ENCODE measurements around the gene EIF2S1.
"Not testable (repeated sequence)": the region's sequence is repeated elsewhere in the genome, so short reads cannot be mapped to it uniquely, and the experiment has no call there.

EIF2S1 gene

GRCh38 chr14:67391268-67391667, 31.1 kb downstream of the EIF2S1 start:
- Mint-ChIP-seq H3K4me3 (no peak overlapping the region), H3K9me3 (no peaks in the 10 kb centered on the region), H3K4me1 (ENCODE audit: low read depth) (peaks cover 4% of the 10 kb centered on the region), H3K27me3 (no peaks in the 10 kb centered on the region), H3K36me3 (ENCODE audit: low read depth) (peaks cover 23% of the 10 kb centered on the region), H3K27ac (no peak overlapping the region)
- no peak for DNase-seq

GRCh38 chr14:67392123-67392522, 32.0 kb downstream of the EIF2S1 start:
- Mint-ChIP-seq H3K27ac (no peak overlapping the region), H3K4me3 (no peak overlapping the region), H3K36me3 (ENCODE audit: low read depth) (peaks cover 15% of the 10 kb centered on the region), H3K4me1 (ENCODE audit: low read depth) (peaks cover 4% of the 10 kb centered on the region), H3K27me3 (no peaks in the 10 kb centered on the region), H3K9me3 (no peaks in the 10 kb centered on the region)
- DNase-seq: no peak

- H3K27me3 Mint-ChIP-seq: no peaks in the 10 kb centered on the region
- DNase-seq: no peak
- no peaks in the 10 kb centered on the region for H3K9me3 Mint-ChIP-seq
- H3K36me3 Mint-ChIP-seq (ENCODE audit: low read depth): peaks cover 8% of the 10 kb centered on the region
- no peak overlapping the region for H3K27ac Mint-ChIP-seq
- no peak overlapping the region for H3K4me3 Mint-ChIP-seq
- H3K4me1 Mint-ChIP-seq (ENCODE audit: low read depth): peaks cover 4% of the 10 kb centered on the region
Measured at GRCh38 chr14:67392800-67393199, 32.7 kb downstream of the EIF2S1 start.

GRCh38 chr14:67393689-67394088, 33.6 kb downstream of the EIF2S1 start:
- H3K4me1 Mint-ChIP-seq (ENCODE audit: low read depth): peaks cover 4% of the 10 kb centered on the region
- H3K9me3 Mint-ChIP-seq: no peaks in the 10 kb centered on the region
- peaks cover 3% of the 10 kb centered on the region for H3K36me3 Mint-ChIP-seq (ENCODE audit: low read depth)
- H3K4me3 Mint-ChIP-seq: no peak overlapping the region
- DNase-seq: no peak
- no peak overlapping the region for H3K27ac Mint-ChIP-seq
- H3K27me3 Mint-ChIP-seq: no peaks in the 10 kb centered on the region

- Mint-ChIP-seq H3K36me3 (ENCODE audit: low read depth) (no peaks in the 10 kb centered on the region), H3K4me3 (no peak overlapping the region), H3K9me3 (no peaks in the 10 kb centered on the region), H3K27me3 (no peaks in the 10 kb centered on the region), H3K4me1 (ENCODE audit: low read depth) (peaks cover 4% of the 10 kb centered on the region), H3K27ac (no peak overlapping the region)
- no peak for DNase-seq
Measured at GRCh38 chr14:67395086-67395875, 35.2 kb downstream of the EIF2S1 start.

- Mint-ChIP-seq H3K27me3 (no peaks in the 10 kb centered on the region), H3K36me3 (ENCODE audit: low read depth) (no peaks in the 10 kb centered on the region), H3K4me3 (no peak overlapping the region), H3K27ac (no peak overlapping the region), H3K4me1 (ENCODE audit: low read depth) (peaks cover 1% of the 10 kb centered on the region), H3K9me3 (no peaks in the 10 kb centered on the region)
- DNase-seq: no peak
Measured at GRCh38 chr14:67395876-67396189, 35.7 kb downstream of the EIF2S1 start.

- no peaks in the 10 kb centered on the region for H3K27me3 Mint-ChIP-seq
- DNase-seq: no peak
- no peak overlapping the region for H3K27ac Mint-ChIP-seq
- H3K4me3 Mint-ChIP-seq: no peak overlapping the region
- H3K36me3 Mint-ChIP-seq (ENCODE audit: low read depth): no peaks in the 10 kb centered on the region
- no peaks in the 10 kb centered on the region for H3K4me1 Mint-ChIP-seq (ENCODE audit: low read depth)
- H3K9me3 Mint-ChIP-seq: no peaks in the 10 kb centered on the region
Measured at GRCh38 chr14:67396381-67396970, 36.3 kb downstream of the EIF2S1 start.

GRCh38 chr14:67397536-67397935, 37.4 kb downstream of the EIF2S1 start:
- Mint-ChIP-seq H3K4me1 (ENCODE audit: low read depth) (no peaks in the 10 kb centered on the region), H3K9me3 (no peaks in the 10 kb centered on the region), H3K4me3 (no peak overlapping the region), H3K36me3 (ENCODE audit: low read depth) (no peaks in the 10 kb centered on the region), H3K27me3 (no peaks in the 10 kb centered on the region), H3K27ac (no peak overlapping the region)
- no peak for DNase-seq

GRCh38 chr14:67400434-67400833, 40.3 kb downstream of the EIF2S1 start:
- DNase-seq: no peak
- H3K27ac Mint-ChIP-seq: no peak overlapping the region
- H3K4me1 Mint-ChIP-seq (ENCODE audit: low read depth): no peaks in the 10 kb centered on the region
- H3K9me3 Mint-ChIP-seq: no peaks in the 10 kb centered on the region
- no peaks in the 10 kb centered on the region for H3K36me3 Mint-ChIP-seq (ENCODE audit: low read depth)
- H3K27me3 Mint-ChIP-seq: no peaks in the 10 kb centered on the region
- H3K4me3 Mint-ChIP-seq: no peak overlapping the region

- Mint-ChIP-seq H3K9me3 (no peaks in the 10 kb centered on the region), H3K27me3 (no peaks in the 10 kb centered on the region), H3K27ac (no peak overlapping the region), H3K4me3 (no peak overlapping the region), H3K4me1 (ENCODE audit: low read depth) (no peaks in the 10 kb centered on the region), H3K36me3 (ENCODE audit: low read depth) (no peaks in the 10 kb centered on the region)
- peak; percentile 20 for DNase-seq
Measured at GRCh38 chr14:67405771-67406170, 45.6 kb downstream of the EIF2S1 start.

- H3K4me3 Mint-ChIP-seq; H3K36me3 Mint-ChIP-seq (ENCODE audit: low read depth); DNase-seq; H3K9me3 Mint-ChIP-seq; H3K27ac Mint-ChIP-seq: not testable (repeated sequence)
- H3K4me1 Mint-ChIP-seq (ENCODE audit: low read depth): peaks cover 10% of the 10 kb centered on the region
- H3K27me3 Mint-ChIP-seq: peaks cover 10% of the 10 kb centered on the region
Measured at GRCh38 chr14:67408122-67408801, 48.1 kb downstream of the EIF2S1 start.

- no peak overlapping the region for H3K27ac Mint-ChIP-seq
- H3K27me3 Mint-ChIP-seq: peaks cover 10% of the 10 kb centered on the region
- no peaks in the 10 kb centered on the region for H3K9me3 Mint-ChIP-seq
- DNase-seq: no peak
- H3K4me3 Mint-ChIP-seq: no peak overlapping the region
- no peaks in the 10 kb centered on the region for H3K36me3 Mint-ChIP-seq (ENCODE audit: low read depth)
- H3K4me1 Mint-ChIP-seq (ENCODE audit: low read depth): peaks cover 17% of the 10 kb centered on the region
Measured at GRCh38 chr14:67409461-67409860, 49.3 kb downstream of the EIF2S1 start.

GRCh38 chr14:67410313-67410712, 50.2 kb downstream of the EIF2S1 start:
- Mint-ChIP-seq H3K36me3 (ENCODE audit: low read depth) (no peaks in the 10 kb centered on the region), H3K9me3 (no peaks in the 10 kb centered on the region), H3K4me3 (no peak overlapping the region), H3K27ac (no peak overlapping the region), H3K4me1 (ENCODE audit: low read depth) (peaks cover 21% of the 10 kb centered on the region), H3K27me3 (peaks cover 10% of the 10 kb centered on the region)
- no peak for DNase-seq

GRCh38 chr14:67411370-67411769, 51.2 kb downstream of the EIF2S1 start:
- no peaks in the 10 kb centered on the region for H3K9me3 Mint-ChIP-seq
- no peaks in the 10 kb centered on the region for H3K36me3 Mint-ChIP-seq (ENCODE audit: low read depth)
- DNase-seq: no peak
- no peak overlapping the region for H3K27ac Mint-ChIP-seq
- peaks cover 21% of the 10 kb centered on the region for H3K4me1 Mint-ChIP-seq (ENCODE audit: low read depth)
- H3K4me3 Mint-ChIP-seq: peak overlapping the region; percentile 58
- H3K27me3 Mint-ChIP-seq: peaks cover 10% of the 10 kb centered on the region

- H3K9me3 Mint-ChIP-seq: no peaks in the 10 kb centered on the region
- no peak within 1 kb of the TSS for H3K27ac Mint-ChIP-seq
- no peaks in the 10 kb centered on the region for H3K36me3 Mint-ChIP-seq (ENCODE audit: low read depth)
- peak; percentile 66 for DNase-seq
- peaks cover 21% of the 10 kb centered on the region for H3K4me1 Mint-ChIP-seq (ENCODE audit: low read depth)
- H3K4me3 Mint-ChIP-seq: peak within 1 kb of the TSS; percentile 58
- peaks cover 10% of the 10 kb centered on the region for H3K27me3 Mint-ChIP-seq
Measured at GRCh38 chr14:67411820-67412421, 51.8 kb downstream of the EIF2S1 start, which contains the start of gene PLEK2. Gene PLEK2 (minus strand): TSS chr14:67412165. CDS start chr14:67412059, 106 bp downstream.
